H9 (cell line): Measurements from ENCODE around the gene SCUBE3. TPM values are rescaled to one million over a fixed set of nuclear protein-coding genes. Genes with fewer than 3 reads are reported as not detected.

Source experiments
- DNase-seq: peaks from one replicate; pipeline ENCODE4 v3.0.0-alpha.2; 2017
- H2AFZ ChIP-seq: one replicate; pipeline ENCODE4 v1.6.1; 2013; ENCODE audit warnings: mild to moderate bottlenecking, low read length, control low read depth, moderate library complexity
- H2AK5ac ChIP-seq: 2 replicates; pipeline ENCODE4 v1.6.1; 2013; ENCODE audit warnings: low read length, control low read depth, mixed read lengths; ENCODE audit not compliant: insufficient read length
- H2BK120ac ChIP-seq: one replicate; pipeline ENCODE4 v1.6.1; 2013; ENCODE audit warnings: low read depth, mild to moderate bottlenecking, low read length, control low read depth, inconsistent platforms; ENCODE audit not compliant: poor library complexity, severe bottlenecking
- H2BK12ac ChIP-seq: 2 replicates; pipeline ENCODE4 v1.6.1; 2013; ENCODE audit warnings: low read length, control low read depth, mixed read lengths, low read depth; ENCODE audit not compliant: insufficient read length
- H2BK15ac ChIP-seq: 2 replicates; pipeline ENCODE4 v1.6.1; 2013; ENCODE audit warnings: low read depth, low read length, control low read depth
- H2BK20ac ChIP-seq: one replicate; pipeline ENCODE4 v1.6.1; 2013; ENCODE audit warnings: low read depth, mild to moderate bottlenecking, low read length, control low read depth, inconsistent platforms; ENCODE audit not compliant: poor library complexity, severe bottlenecking
- H2BK5ac ChIP-seq: 2 replicates; pipeline ENCODE4 v1.6.1; 2013; ENCODE audit warnings: low read length, control low read depth, mixed read lengths; ENCODE audit not compliant: insufficient read length
- H3K14ac ChIP-seq: 2 replicates; pipeline ENCODE4 v1.6.1; 2013; ENCODE audit warnings: low read length, control low read depth; ENCODE audit not compliant: insufficient read depth
- H3K18ac ChIP-seq: 2 replicates; pipeline ENCODE4 v1.6.1; 2013; ENCODE audit warnings: low read depth, mild to moderate bottlenecking, mixed read lengths, low read length, control low read depth; ENCODE audit not compliant: insufficient read length
- H3K23ac ChIP-seq: 2 replicates; pipeline ENCODE4 v1.6.1; 2013; ENCODE audit warnings: low read length, control low read depth, mixed read lengths, low read depth; ENCODE audit not compliant: insufficient read length
- H3K23me2 ChIP-seq: 2 replicates; pipeline ENCODE4 v1.6.1; 2013; ENCODE audit warnings: low read depth, mild to moderate bottlenecking, mixed read lengths, low read length, control low read depth; ENCODE audit not compliant: insufficient read length, poor library complexity, severe bottlenecking
- H3K27ac ChIP-seq: 2 replicates; pipeline ENCODE4 v1.5.1; 2013; ENCODE audit warnings: low read length, control low read depth, mixed read lengths, low read depth; ENCODE audit not compliant: insufficient read length
- H3K27me3 ChIP-seq: 2 replicates; pipeline ENCODE4 v1.6.1; 2013; ENCODE audit warnings: low read length, control low read depth, inconsistent platforms; ENCODE audit not compliant: insufficient read depth
- H3K4ac ChIP-seq: 2 replicates; pipeline ENCODE4 v1.6.1; 2013; ENCODE audit warnings: low read depth, mild to moderate bottlenecking, control low read depth, inconsistent platforms, low read length, moderate library complexity
- H3K4me1 ChIP-seq: 2 replicates; pipeline ENCODE4 v1.6.1; 2013; ENCODE audit warnings: low read length, control low read depth, inconsistent platforms; ENCODE audit not compliant: insufficient read depth
- H3K4me2 ChIP-seq: 2 replicates; pipeline ENCODE4 v1.6.1; 2013; ENCODE audit warnings: low read length, control low read depth, mixed read lengths; ENCODE audit not compliant: insufficient read length, insufficient read depth
- H3K56ac ChIP-seq: 2 replicates; pipeline ENCODE4 v1.6.1; 2013; ENCODE audit warnings: low read depth, mild to moderate bottlenecking, mixed read lengths, low read length, control low read depth; ENCODE audit not compliant: insufficient read length
- H3K79me1 ChIP-seq: 2 replicates; pipeline ENCODE4 v1.6.1; 2013; ENCODE audit warnings: low read depth, mild to moderate bottlenecking, moderate library complexity, low read length, control low read depth, inconsistent platforms; ENCODE audit not compliant: insufficient read depth, poor library complexity, severe bottlenecking
- H3K79me2 ChIP-seq: 2 replicates; pipeline ENCODE4 v1.6.1; 2013; ENCODE audit warnings: low read length, control low read depth, inconsistent platforms; ENCODE audit not compliant: insufficient read depth
- H3K9ac ChIP-seq: 2 replicates; pipeline ENCODE4 v1.6.1; 2013; ENCODE audit warnings: low read length, control low read depth, mixed read lengths; ENCODE audit not compliant: insufficient read length; ENCODE audit errors: extremely low read depth
- H3K9me3 ChIP-seq: one replicate; pipeline ENCODE4 v1.6.1; 2013; ENCODE audit warnings: low read depth, low read length, inconsistent platforms; ENCODE audit not compliant: control insufficient read depth
- H3T11ph ChIP-seq: one replicate; pipeline ENCODE4 v1.6.1; 2013; ENCODE audit warnings: mild to moderate bottlenecking, low read length, control low read depth, inconsistent platforms
- H4K20me1 ChIP-seq: one replicate; pipeline ENCODE4 v1.6.1; 2013; ENCODE audit not compliant: control insufficient read depth, insufficient read length, insufficient read depth
- H4K5ac ChIP-seq: 2 replicates; pipeline ENCODE4 v1.6.1; 2013; ENCODE audit warnings: low read depth, mild to moderate bottlenecking, mixed read lengths, low read length, control low read depth; ENCODE audit not compliant: insufficient read length
- H4K8ac ChIP-seq: replicated peaks from 2 replicates; pipeline ENCODE4 v1.6.1; 2013; ENCODE audit warnings: low read length, control low read depth, mixed read lengths, low read depth; ENCODE audit not compliant: insufficient read length
- H4K91ac ChIP-seq: 2 replicates; pipeline ENCODE4 v1.6.1; 2013; ENCODE audit warnings: low read depth, mild to moderate bottlenecking, moderate library complexity, mixed read lengths, low read length, control low read depth; ENCODE audit not compliant: insufficient read length
- H3K27ac Mint-ChIP-seq, 3 experiments: 2 replicates in 2 of 3; 3 replicates in 1 of 3; pipeline ENCODE4 v1.8.0; 2020 to 2021; ENCODE audit warnings: mixed read lengths in 3 of 3, mild to moderate bottlenecking in 1 of 3, moderate library complexity in 1 of 3
- H3K27me3 Mint-ChIP-seq: 2 replicates; pipeline ENCODE4 v1.8.0; 2021; ENCODE audit warnings: low read depth, mild to moderate bottlenecking, moderate library complexity, mixed read lengths
- H3K36me3 Mint-ChIP-seq, 3 experiments: 2 replicates in 2 of 3; 3 replicates in 1 of 3; pipeline ENCODE4 v1.8.0; 2020 to 2021; ENCODE audit warnings: low read depth in 3 of 3, mixed read lengths in 3 of 3; ENCODE audit not compliant: insufficient read depth in 1 of 3
- H3K4me1 Mint-ChIP-seq, 2 experiments: 2 replicates each; pipeline ENCODE4 v1.8.0; 2020; ENCODE audit warnings: mixed read lengths in 2 of 2
- H3K4me3 Mint-ChIP-seq, 2 experiments: 2 replicates in 1 of 2; 3 replicates in 1 of 2; pipeline ENCODE4 v1.8.0; 2020 to 2021; ENCODE audit warnings: mild to moderate bottlenecking in 2 of 2, mixed read lengths in 2 of 2, moderate library complexity in 1 of 2
- H3K9me3 Mint-ChIP-seq, 2 experiments: 2 replicates in 1 of 2; 3 replicates in 1 of 2; pipeline ENCODE4 v1.8.0; 2020; ENCODE audit warnings: mild to moderate bottlenecking in 2 of 2, mixed read lengths in 2 of 2, moderate library complexity in 1 of 2
- CTCF ChIP-seq: fragments of 200-600 bp; sonication (generic); conservative IDR thresholded peaks from 3 replicates; pipeline ENCODE4 v1.8.0; 2021; ENCODE audit warnings: antibody characterized with exemption, mild to moderate bottlenecking
- WGBS: extraction: QIAGEN DNeasy Blood & Tissue Kit; methylation state at CpG from one replicate; pipeline ENCODE4 v1.1.7; 2013; ENCODE audit warnings: missing lambda C conversion rate, low lambda C conversion rate, mixed read lengths; ENCODE audit not compliant: insufficient read length; ENCODE audit errors: extremely low coverage; 5-methylcytosine and 5-hydroxymethylcytosine counted together
- total RNA-seq: library from RNA; stranded (reverse); gene quantifications from 2 replicates; pipeline ENCODE4 v1.2.1, GENCODE V29; 2021

SCUBE3 gene
- total RNA-seq, 1 experiment from 2014 or later = 2.7 TPM

- Histone ChIP-seq H3K27me3 (no peaks in the 10 kb centered on the region), H2BK20ac (no peak overlapping the region), H3K79me1 (no peaks in the 10 kb centered on the region), H4K8ac (no peak overlapping the region), H3K27ac (no peak overlapping the region), H4K5ac (no peak overlapping the region), H3K56ac (no peak overlapping the region), H2BK120ac (no peak overlapping the region), H3K14ac (no peak overlapping the region), H2AFZ (no peak overlapping the region), H3K4me2 (no peak overlapping the region), H3K9me3 (no peaks in the 10 kb centered on the region), H4K20me1 (no peaks in the 10 kb centered on the region), H3K9ac (no peak overlapping the region), H3K4me1 (no peaks in the 10 kb centered on the region; the same call in 1 of the 2 replicates), H3K18ac (no peak overlapping the region), H2BK12ac (no peak overlapping the region), H3K4ac (no peak overlapping the region), H2BK15ac (no peak overlapping the region), H4K91ac (no peak overlapping the region), H3K23ac (no peak overlapping the region), H2AK5ac (no peak overlapping the region), H2BK5ac (no peak overlapping the region), H3K79me2 (no peaks in the 10 kb centered on the region), H3T11ph (no peak overlapping the region), H3K23me2 (no peaks in the 10 kb centered on the region)
- Mint-ChIP-seq H3K4me3 (no peak overlapping the region), H3K4me1 (peaks cover 19 to 22% of the 10 kb centered on the region in 2 experiments), H3K27ac (no peak overlapping the region), H3K9me3 (no peaks in the 10 kb centered on the region), H3K27me3 (no peaks in the 10 kb centered on the region; the same call in 1 of the 2 replicates), H3K36me3 (peaks cover 0 to 4% (median 0%) of the 10 kb centered on the region in 3 experiments; a peak in 5 of 7 replicates)
- WGBS = no CpG with 5 or more reads among the region's 2 CpGs
- no peak for TF ChIP-seq CTCF
- DNase-seq = no peak
These were observed 34.0 kb downstream of the SCUBE3 start for GRCh38 chr6:35247642-35248231.
